Measurements from ENCODE around the gene ZNF483. TPM values are rescaled to one million over a fixed set of nuclear protein-coding genes. Genes with fewer than 3 reads are reported as not detected.
A peak's percentile ranks its signal among the peaks of the same experiment; 100 is the strongest.
"Not testable (repeated sequence)": the region's sequence is repeated elsewhere in the genome, so short reads cannot be mapped to it uniquely, and the experiment has no call there.

Gene ZNF483
- total RNA-seq, result 18.7 TPM

DNA sequence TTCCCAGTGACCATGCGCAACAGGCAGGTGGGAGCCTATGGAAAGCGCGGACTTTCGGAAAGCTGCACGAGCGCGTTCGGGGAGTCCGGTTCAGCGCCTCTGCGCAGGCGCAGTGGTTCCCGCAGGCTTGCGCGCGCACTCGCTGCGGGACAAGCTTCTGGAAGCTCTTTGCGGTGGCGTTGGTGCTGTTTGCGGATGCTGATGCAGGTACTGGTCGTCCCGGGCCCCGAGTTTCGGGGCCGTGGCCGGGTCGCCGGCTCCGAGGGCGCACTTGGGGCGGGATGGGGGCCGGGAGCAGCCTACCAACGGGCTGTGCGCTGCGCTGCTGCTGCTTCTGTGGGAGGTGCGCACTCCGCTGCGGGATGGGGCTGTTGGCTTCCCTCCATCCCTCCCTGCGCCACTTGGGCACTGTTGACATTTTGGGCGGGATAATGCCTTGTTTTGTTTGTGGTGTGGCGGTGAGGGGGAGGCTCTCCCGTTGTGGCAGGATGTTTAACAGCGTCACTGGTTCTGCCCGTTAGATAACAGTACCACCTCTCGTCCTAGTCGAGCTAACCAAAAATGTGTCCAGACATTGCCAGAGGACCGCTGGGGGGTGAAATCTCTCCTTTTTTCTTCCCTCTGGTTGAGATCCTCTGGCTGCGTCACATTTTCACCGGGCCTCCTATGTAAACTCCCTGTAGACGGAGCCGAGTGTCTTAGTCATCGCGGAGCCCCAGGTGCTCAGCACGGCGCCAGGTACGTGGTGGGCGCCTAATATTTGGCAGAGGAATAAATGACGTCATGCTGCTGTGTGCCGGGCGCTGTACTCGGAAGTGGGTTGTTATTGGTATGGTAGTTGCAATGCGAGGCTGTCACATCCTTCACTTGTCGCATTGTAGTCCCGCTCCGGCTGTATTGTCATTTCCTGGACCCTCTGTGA, at the start of gene ZNF483:
Gene ZNF483 (plus strand): TSS at position 124 of the 922 bp plus-strand sequence. CDS start 2,217 bp downstream, outside the sequence.
- DNase-seq (ENCODE audit: low spot score), result peak; percentile 78

DNA sequence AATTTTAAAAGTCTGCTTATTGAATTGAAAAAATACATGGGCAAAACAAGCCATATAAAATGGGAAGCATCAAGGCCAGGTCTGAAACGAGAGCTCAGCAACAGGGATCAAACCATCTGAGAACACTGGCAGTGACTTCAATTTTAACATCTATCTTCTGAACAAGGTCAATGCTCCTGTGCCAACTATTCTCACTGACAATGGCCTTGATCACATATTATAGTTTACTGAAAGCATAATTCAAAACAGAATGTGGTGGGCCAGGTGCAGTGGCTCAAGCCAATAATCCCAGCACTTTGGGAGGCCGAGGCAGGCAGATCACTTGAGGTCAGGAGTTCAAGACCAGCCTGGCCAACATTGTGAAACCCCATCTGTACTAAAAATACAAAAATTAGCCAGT, 49.8 kb upstream of the ZNF483 start:
- no peak for DNase-seq (ENCODE audit: low spot score)

DNA sequence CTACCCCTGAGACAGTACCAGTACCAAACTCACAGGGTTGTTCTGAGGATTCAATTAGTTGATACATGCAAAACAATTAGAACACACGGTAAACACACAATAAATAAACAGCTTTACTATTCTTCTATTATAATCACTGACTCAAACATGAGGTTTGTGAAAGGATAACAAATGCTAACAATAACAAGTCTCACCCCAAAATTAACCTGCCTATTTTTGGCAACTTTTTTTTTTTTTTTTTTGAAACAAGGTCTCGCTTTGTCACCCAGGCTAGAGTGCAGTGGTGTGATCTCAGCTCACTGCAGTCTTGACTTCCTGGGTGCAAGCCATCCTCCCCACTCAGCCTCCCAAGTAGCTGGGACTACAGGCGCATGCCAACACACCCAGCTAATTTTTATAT, 47.3 kb upstream of the ZNF483 start:
- no peak for DNase-seq (ENCODE audit: low spot score)

GRCh38 chr9:111481885-111482636, 42.9 kb upstream of the ZNF483 start:
- no peak for DNase-seq (ENCODE audit: low spot score)

GRCh38 chr9:111482694-111483438, 42.1 kb upstream of the ZNF483 start:
- peak; percentile 47 for DNase-seq (ENCODE audit: low spot score)

DNA sequence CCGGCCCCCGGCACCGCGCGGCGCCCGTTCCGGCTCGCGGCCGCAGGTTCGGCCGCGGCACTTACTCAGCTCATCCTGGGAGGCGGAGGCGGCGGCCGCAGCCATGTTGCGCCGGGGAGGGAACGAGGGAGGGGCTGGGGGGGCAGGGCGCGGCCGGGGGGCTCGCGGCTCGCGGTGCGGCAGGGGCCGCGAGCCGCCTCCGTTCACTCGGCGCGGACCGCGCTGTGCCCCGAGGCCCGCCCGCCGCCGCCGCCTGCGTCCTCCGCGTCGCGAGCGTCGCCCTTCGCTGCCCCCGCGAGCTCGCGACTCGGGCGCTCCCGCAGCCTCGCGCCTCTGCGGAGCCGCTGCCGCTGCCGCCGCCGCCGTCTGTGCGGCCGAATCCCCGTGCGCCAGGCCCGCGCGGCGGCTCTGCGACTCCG, 41.5 kb upstream of the ZNF483 start:
- no peak for DNase-seq (ENCODE audit: low spot score)

- DNase-seq (ENCODE audit: low spot score), result peak; percentile 60
Observed at GRCh38 chr9:111483858-111484571, 41.0 kb upstream of the ZNF483 start, which contains the start of gene ECPAS. ECPAS (minus strand) TSS chr9:111484383; CDS start chr9:111472918, 11,465 bp downstream.

DNA sequence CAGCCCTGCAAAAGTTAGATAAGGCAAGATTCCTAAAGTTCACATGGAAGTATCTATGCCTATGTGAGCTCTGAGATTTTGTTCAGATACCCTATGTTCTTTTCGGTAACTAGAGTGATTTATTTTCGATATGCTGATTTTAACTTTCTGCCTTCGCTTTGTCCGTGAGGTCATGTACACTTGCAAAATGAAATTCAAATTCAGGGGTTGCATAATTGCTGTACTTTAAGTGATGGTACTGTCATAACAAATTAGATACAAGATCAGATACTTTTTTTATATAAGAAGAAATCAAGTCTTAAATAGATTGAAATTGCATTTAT, 40.4 kb upstream of the ZNF483 start:
- DNase-seq (ENCODE audit: low spot score), result no peak

- not testable (repeated sequence) for DNase-seq (ENCODE audit: low spot score)
Observed at GRCh38 chr9:111497196-111497595, 27.8 kb upstream of the ZNF483 start.

DNA sequence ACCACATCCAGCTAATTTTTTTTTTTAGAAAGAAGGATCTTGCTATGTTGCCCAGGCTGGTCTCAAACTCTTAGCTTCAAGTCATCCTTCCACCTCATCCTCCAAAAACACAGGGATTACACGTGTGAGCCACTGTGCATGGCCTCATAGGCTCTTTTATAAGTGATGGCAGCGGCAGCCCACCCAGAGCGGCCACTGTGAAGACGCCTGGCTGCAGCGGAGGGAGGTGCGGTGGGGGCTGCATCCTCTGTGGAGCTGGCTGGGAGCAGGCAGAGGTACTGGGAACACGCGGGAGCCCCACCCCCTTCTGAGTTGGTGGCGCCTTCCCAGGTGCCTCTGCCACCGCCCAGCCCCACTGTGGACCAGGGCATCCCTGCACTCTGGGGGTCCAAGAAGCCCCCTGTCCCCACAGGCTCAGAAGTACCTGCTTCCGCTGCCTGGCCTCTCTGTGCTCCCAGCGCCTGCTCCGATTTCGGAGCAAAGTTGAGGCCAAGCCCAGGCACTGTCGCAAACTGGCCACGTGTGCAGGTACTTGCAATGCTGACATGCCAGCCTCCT, 23.9 kb upstream of the ZNF483 start:
- no peak for DNase-seq (ENCODE audit: low spot score)

- no peak for DNase-seq (ENCODE audit: low spot score)
Observed at GRCh38 chr9:111501648-111502047, 23.3 kb upstream of the ZNF483 start.

- DNase-seq (ENCODE audit: low spot score), result no peak
Observed at GRCh38 chr9:111502506-111502905, 22.5 kb upstream of the ZNF483 start.

- not testable (repeated sequence) for DNase-seq (ENCODE audit: low spot score)
Observed at GRCh38 chr9:111511581-111511980, 13.4 kb upstream of the ZNF483 start.

GRCh38 chr9:111514967-111515366, 10.0 kb upstream of the ZNF483 start:
- DNase-seq (ENCODE audit: low spot score), result no peak

DNA sequence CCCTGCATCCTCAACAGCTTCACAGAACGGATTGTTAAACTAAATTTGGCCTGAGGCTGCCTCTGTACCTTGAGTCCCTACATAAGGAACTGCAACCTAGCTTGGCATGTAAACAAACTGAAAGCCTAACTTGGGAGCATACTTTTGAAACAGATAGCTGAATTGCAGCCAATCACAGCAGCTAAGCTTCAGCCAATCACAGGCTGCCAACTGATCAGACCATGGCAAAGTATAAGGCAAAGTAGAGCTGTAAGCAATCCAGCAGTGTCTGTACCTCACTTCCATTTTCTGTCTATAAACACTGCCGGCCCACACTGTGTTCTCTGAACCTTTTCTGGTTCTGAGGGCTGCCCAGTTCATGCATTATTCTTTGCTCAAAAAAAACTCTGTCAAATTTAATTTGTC, 8.9 kb upstream of the ZNF483 start:
- no peak for DNase-seq (ENCODE audit: low spot score)

DNA sequence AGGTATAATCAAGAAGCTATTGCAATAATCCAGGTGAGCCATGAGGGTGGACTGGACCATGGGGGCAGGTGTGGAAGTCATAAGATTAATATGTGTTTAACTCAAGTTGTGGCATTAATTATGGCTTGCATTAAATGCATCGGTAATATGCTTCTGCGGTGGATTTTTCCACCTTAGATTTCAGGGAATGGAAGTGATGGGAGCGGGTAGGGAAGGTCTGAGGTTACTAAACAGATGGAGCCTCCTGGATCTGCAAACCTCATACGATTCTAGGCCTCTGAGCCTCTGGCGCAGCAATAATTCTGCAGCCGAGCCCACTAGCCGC, 286 bp upstream of the ZNF483 start:
- DNase-seq (ENCODE audit: low spot score), result no peak

DNA sequence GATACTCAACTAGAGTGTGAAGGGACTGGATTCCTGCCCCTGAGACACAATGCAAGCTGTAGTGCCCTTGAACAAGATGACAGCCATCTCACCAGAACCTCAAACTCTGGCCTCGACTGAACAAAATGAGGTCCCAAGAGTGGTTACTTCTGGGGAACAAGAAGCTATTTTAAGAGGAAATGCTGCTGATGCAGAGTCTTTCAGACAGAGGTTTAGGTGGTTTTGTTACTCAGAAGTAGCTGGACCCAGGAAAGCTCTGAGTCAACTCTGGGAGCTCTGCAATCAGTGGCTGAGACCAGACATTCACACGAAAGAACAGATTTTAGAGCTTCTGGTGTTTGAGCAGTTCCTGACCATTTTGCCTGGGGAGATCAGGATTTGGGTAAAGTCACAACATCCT, 2.4 kb downstream of the ZNF483 start:
- no peak for DNase-seq (ENCODE audit: low spot score)

- DNase-seq (ENCODE audit: low spot score), result no peak
Observed at GRCh38 chr9:111529787-111530186, 4.8 kb downstream of the ZNF483 start.

DNA sequence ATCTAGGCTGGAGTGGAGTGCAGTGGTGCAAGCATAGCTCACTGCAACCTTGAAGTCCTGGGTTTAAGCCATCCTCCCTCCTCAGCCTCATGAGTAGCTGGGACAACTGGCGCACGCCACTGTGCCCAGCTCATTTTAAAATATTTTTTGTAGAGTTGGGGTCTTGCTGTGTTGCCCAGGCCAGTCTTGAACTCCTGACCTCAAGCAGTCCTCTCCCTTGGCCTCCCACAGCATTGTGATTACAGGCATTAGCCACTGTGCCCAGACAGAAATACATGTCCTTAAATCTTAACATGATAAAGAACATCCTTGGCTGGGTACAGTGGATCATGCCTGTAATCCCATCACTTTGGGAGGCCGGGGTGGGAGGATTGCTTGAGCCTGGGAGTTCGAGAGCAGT, 6.7 kb downstream of the ZNF483 start:
- DNase-seq (ENCODE audit: low spot score), result no peak

DNA sequence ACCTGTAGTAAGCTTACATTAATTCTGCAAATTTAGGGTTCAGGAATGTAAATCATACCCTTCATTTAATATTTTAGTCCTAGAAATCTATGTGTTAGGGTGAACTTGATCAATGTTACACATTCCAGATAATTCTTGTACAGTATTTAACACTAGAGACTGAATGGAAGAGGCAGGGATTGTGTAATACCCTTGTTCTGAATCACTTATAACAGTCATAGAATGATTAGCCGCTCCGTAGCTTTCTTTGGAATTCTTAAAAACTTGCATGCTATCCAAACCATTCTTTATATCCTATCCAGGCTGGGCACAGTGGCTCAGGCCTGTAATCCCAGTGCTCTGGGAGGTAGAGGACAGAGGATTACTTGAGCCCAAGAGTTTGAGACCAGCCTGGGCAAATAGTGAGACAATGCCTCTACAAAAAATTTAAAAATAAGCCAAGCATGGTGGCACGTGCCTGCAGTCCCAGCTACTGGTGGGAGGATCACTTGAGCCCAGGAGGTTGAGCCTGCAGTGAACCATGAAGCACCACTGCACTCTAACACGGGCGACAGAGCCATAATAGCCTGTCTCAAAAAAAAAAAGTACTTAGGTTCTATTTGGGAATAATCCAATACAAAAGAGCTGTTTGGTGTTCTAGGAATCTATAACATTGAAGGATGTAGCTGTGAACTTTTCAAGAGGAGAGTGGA, 8.3 kb downstream of the ZNF483 start:
- no peak for DNase-seq (ENCODE audit: low spot score)
